GM18502 (cell line): ENCODE data around the gene ADH6.
A peak's percentile ranks its signal among the peaks of the same experiment; 100 is the strongest.
"Not testable (repeated sequence)": the region's sequence is repeated elsewhere in the genome, so short reads cannot be mapped to it uniquely, and the experiment has no call there.

Source experiments
- ATAC-seq: cut with Tn5 transposase; IDR thresholded peaks from one replicate; pipeline ENCODE4 v1.9.1; 2021; ENCODE audit warnings: mild to moderate bottlenecking; ENCODE audit not compliant: unreplicated experiment, poor library complexity

The ADH6 gene

DNA sequence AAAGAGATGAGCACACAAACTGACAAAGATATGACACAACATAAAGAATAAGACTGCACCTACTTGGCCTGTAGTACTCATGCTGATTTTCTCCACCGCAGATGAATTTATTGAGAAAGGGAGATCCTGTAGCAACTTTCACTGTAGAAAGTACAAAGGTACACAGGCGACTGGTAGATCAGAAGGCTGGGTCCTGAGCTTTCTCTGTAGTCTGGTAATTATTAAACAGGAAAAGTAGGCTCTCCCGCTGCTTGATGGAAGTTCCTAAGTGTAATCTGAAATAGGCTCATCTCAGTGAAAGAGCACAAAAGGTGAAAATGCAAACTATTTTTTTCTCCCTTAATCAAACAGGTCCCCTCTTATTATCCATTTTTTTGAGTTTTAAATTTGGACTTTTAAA is at the start of gene ADH6:
TSS of gene ADH6 (minus strand) at position 175 of the 400 bp plus-strand sequence. CDS start at position 81, 94 bp downstream.
- no peak for ATAC-seq

DNA sequence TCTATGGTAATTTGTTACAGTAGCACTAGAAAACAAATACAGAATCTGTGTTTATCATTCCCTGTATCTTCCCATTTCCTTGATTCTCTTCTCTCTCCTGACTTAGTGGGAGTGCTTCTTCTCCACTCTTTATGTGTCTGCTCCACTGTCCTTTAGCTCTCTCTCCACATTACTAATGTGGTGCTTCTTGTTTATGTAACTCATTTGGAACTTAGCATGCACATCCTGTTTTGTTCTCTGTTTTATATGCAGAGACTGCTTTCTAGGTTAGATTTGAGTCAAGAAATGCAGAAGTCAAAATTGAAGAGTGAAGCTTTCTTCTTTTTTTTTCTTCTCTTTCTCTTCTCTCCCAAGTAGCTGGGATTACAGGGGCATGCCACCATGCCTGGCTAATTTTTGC is 45.9 kb upstream of the ADH6 start:
- ATAC-seq, result no peak

DNA sequence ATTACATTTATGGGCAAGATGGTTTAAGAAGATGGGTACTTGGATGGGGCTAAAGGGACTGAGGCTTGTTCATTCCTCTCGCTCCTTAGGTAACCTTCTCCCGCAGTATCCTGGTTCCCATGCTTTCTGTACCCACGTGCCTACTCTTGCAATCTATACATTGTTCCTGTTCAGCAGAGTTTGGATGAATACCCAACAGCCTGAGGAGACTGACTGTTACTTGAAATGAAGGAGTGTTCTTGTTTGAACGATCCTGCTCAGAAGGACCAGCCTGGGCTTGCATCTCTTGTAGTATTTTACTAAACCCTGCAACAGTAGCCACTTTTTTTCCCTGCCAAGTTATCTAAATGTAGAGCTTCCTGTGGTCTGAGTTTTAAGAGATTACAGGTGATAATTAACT is 33.7 kb upstream of the ADH6 start:
- no peak for ATAC-seq

DNA sequence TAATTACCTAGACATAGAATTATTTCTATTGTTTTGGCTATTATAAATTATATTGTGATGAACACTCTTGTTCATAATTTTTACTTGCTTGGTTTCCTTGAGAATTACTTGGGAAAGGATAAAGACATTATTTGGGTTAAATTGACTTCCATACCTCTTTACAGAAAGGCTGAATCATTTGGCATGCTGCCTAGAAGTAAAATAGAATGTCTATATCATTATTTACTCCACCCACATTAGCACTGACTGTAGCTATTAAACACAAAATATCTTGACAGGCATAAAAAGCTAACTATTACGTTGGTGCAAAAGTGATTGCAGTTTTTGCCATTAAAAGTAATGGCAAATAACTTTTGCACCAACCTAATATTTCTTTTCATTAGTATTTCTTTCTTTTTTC is 29.7 kb upstream of the ADH6 start:
- no peak for ATAC-seq

DNA sequence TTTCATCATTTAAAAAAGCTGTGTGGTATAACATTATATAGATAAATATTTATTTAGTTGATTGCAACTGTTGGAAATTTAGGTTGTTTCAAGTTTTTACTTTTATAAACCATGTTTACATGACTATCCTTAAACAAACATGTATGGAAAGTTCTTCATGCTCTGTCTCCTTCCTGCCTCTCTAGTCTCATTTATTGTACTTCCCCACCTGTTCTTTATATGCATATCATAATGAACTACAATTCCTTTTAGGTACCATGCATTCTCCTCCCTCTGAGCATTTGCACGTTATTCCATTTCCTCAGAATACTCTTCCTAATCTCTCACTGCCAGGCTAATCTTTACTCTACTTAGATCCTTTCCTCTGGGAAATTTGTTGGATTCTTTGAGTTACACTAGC is 16.9 kb upstream of the ADH6 start:
- ATAC-seq, result no peak

DNA sequence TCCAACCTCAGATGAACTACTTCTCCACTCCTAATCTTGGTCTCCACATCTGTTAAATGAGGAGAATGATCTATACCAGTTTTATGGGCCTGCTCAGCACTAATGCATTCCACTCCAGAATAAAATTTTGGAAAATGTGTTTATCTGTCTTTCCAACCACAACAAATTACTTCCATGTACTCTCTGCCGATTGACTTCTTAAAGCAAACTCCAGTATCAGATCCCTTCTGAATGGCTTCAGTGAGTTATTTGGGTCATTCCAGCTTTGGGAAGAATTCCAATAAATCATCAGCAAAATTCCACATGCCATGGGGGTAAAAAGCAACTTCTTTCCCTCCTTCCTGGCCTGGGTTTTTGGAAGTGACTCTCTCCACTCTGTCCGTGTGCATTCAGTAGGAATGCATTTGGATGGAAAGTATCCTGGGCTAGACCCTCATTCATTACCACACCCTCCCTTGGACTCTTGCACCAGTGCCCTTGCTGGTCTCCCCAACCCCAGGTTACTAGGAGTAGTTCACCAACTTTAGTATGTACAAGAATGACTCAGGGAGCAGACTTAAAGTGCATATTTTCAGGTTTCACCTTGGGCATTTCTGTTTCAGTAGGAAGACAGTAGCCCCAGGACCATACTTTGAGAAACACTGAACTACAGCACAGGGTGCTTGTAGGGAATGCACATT is 15.4 kb upstream of the ADH6 start:
- ATAC-seq, result no peak

DNA sequence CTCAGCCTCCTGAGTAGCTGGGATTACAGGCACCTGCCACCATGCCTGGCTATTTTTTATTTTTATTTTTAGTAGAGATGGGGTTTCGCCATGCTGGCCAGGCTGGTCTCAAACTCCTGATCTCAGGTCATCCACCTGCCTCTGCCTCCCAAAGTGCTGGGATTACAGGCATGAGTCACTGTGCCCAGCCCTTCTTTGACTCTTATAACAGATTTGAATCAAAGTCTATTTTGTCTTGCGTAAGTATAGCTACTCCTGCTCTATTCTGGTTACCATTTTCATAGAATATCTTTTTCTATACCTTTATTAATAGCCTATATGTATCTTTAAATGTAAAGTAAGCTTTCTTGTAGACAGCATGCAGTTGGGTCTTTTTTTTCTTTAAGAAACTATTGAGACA is 14.4 kb upstream of the ADH6 start:
- not testable (repeated sequence) for ATAC-seq

DNA sequence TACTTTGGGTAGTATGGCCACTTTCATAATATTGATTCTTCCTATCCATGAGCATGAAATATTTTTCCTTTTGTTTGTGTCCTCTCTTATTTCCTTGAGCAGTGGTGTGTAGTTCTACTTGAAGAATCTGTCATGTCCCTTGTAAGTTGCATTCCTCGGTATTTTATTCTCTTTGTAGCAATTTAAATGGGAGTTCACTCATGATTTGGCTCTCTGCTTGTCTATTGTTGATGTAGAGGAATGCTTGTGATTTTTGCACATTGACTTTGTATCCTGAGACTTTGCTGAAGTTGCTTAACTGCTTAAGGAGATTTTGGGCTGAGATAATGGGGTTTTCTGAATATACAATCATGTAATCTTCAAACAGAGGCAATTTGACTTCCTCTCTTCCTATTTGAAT is 9.7 kb upstream of the ADH6 start:
- not testable (repeated sequence) for ATAC-seq

DNA sequence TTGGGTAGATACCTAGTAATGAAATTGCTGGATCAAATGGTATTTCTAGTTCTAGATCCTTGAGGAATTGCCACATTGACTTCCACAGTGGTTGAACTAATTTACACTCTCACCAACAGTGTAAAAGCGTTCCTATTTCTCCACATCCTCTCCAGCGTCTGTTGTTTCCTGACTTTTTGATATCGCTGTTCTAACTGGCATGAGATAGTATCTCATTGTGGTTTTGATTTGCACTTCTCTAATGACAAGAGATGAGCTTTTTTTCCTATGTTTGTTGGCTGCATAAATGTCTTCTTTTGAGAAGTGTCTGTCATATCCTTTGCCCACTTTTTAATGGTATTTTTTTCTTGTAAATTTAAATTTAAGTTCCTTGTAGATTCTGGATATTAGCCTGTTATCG is 8.6 kb upstream of the ADH6 start:
- ATAC-seq, result not testable (repeated sequence)

DNA sequence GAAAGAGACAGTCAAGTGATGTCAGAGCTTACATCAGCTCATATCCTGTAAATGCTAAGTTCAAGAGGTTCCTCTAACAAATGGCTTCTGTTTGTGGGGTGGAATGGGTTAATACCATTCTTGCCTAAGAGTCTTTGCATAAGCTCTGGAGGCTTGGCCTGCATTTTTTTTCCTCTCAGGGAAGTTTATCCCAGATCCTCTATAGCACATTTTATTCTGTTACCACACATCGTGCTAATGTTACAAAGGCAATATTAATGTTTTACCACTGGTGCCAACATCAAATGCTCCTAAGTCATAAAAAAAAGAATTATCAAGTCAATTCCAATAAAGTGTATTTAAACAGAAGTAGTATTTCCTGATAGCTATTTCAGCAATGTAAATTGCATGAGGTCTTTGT is 2.9 kb upstream of the ADH6 start:
- ATAC-seq, result no peak

DNA sequence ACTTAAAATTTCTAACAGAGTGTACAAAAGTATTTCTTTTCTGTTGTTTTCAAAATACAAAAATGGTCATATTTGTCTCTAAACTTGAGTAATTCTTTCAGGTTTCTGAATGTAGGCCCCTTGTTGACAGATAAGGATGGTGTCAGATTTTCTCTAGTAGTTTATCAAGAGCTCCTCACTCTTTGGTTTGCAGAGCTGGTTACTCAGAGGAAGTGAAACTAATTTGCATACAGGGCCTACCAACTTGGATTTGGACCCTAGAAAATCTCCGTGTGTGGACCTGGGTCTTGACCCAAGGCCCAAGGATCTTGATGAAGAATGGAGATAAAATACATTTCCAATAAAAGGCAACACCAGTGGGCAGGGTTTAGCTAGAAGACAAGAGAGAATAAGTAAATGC is 433 bp upstream of the ADH6 start:
- ATAC-seq, result peak; percentile 92

DNA sequence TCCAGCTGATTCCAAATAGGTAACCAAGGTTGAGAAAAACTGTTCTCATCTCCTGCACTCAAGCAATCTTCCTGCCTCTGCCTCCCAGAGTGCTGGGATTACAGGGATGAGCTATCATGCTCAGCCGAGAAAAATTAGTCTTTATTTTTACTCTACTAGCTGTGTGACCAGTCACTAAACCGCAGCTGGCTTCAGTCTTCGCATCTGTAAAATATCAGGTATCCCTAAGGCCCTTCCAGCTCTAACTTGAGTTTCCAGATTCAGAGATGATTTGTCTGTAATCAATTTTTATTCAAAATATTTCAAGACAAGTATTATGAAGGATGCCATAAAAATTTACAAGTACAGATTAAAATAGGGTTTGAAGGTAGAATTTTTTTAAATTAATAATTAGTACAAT is 3.5 kb downstream of the ADH6 start:
- ATAC-seq, result no peak

DNA sequence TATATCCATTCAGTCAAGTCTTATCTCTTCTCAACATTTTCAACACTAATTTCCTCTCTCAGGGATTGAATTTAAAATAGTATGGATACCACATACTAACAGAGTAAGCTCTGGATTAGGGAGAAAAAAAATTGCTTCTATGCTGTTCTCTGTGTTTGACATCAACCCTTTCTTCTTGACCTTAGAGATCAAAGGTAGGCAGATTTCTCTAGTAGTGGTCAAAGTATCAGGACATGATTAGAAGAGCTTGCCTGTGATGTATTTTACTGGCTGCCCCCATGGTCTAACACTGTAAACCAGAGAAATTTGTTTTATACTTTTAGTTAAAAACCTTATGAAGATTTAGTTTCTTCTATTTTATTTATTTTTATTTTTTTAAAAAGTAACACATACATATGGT is 8.3 kb downstream of the ADH6 start:
- ATAC-seq, result no peak

DNA sequence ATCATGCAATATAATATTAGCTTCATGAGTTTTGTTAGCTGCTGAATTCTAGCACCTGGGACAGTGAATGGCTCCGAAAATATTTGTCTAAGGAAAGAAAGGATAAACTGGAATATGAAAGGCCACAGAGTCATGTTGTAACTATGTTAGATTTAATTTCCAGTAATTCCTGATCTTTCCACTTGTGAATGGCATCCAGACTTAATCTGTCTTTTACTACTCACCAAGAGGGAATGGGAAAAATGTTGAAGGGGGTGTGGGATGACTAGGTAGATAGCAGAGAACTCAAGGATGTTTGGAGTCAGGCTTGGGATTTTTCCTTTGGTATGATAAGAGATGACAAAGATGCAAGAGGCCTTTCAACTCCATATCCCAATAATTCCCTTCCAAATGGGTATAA is 9.4 kb downstream of the ADH6 start:
- ATAC-seq, result no peak

DNA sequence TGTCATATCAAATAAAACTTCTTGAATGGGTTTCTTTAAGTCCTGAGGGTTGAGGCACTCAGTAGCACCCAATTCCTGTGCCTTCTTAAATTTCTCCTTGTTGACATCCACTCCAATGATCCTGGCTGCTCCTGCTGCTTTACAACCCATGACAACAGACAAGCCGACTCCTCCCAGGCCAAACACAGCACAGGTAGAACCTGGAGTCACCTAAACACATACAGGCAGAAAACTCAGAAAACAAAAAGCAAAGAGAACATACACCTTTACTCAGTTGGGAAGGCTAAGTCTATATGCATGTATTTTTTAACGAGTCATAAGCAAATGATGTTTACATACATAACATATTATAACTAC is 10.3 kb downstream of the ADH6 start:
- ATAC-seq, result no peak

DNA sequence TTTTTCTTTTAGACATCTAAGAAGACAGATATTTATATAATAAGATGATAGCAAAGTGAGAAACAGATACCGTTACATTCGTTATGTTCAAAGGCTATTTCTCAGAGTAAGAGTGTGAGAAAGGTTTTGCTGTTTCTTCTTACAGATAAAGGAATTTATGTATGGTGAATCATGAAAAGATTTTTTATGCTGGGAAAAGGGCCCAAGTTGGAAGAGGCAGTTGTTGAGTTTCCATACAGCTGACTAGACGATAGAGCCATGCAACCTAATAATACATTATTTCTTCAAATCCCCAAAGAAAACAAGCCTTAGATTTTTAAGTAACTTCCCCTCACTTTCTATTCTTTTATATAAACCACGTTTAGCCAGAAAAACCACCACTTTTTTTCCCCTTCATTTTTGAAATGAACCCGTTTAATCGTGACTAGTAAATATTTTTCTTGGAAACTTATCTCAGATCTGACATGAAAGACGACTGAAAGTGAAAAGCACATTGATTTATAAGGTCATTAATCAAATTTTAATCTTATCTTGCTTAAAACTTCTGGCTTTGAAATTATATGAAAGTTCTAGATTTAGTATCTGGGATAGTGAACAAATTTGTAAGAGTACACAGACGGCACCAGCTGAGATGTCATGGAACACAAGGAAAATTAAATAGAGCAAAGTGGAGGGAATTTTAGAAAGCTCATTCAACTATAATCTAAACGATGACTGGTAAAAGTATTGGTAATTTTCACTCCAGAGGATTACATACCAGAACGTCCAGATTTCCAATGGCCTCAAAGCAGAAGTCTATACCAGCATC is 10.9 kb downstream of the ADH6 start:
- ATAC-seq, result no peak

DNA sequence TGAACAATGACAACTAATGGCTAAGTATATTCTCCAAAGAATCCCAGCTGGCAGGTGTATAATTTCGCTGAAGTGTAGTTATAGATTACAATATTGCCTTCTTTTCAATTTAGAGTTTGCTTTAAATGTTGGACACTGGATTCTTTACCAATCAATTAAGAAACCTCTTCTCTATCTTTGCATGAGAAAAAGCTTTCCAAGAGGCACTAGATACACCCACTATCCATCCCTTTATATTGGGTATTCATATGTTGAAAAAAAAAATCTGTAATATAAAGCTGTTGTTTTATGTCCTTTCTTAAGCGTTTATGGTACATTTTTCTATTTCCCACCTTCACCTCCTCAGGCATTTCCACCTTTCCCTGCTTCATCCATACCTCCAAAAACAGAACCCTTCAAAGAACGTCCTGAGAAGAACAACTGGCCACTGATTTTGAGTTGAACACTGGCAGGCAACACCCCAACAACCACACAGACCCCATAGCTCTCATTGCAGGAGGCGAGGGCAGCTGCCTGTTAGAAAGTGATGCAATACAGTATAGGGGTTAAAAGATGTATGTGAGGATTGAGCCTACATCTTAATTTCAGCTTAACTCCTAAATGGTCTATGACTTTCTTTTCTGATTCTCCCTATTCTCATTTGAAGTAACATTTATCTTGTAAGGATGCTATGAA is 11.8 kb downstream of the ADH6 start:
- ATAC-seq, result no peak

DNA sequence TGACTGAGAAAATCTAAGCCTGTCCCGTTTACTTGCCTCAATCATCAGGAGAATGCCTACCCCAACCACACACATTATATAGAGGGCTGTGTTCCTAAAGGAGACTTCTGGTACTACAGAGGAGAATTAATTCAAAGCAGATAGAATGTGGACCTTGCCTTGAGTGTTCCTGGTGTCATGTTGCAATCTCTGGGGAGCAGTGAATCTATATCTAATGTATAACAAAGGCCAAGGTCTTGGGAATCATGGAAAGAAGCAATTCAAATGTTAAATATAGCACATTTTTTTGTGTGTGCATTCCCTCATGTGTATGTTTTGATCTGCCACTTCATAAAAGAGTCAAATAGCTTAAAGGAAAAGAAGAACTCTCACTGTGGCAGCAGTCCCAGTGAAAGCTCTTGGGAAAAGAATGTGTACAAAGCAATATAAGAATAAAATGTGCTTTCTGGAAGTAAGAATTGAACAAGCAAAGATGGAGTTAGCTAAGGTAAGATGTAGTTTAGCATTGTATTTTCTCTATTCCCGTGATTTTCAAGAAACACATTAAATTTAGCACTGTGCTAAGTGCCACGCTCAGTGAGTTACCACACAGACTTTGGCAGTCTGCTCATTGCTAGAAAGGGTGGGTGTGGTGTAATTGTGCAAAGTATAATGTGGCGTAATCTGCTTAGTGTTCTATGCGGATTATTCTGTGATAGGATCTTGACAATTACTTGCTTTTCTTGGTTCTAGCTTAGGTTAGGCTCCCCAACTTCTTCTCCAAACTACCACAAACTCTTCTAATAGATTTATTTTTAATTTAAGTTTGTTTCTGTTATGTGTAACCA is 13.7 kb downstream of the ADH6 start:
- no peak for ATAC-seq

DNA sequence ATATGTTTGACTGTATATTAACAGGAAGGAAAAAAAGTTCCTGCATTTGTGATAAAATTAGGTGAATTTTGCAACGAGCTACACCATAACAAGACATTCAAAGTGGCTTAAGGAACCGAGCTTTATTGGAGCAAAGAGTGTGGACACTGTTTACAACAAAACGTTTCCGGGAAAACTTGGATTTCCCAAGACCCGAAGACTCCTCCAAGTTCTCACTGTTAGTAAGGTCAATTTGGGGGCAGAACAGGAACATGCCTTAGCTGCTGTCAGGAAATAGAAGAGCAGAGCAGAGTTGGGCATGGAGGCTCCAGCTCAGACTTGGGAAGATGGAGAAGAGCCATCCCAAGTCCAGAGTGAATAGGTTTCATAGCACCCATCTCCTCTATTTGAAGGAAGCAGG is 16.5 kb downstream of the ADH6 start:
- no peak for ATAC-seq

DNA sequence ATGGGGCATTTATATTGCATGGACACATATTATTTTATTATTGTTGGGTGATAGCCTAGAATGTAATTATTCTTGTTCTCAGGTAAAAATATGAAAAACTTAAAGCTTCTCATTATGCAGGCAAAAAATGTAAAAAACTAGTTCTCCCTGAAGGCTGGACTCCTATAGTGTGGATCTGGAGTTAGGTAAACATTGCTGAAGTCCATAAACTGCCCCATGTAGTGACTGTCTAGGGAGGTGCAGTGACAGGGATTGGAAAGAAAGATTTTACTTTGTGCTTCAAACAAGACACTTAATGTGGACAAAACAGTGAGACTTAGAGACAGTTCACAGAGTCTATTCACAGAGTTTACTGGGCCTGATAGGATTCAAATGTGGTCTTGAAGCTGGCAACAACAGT is 17.0 kb downstream of the ADH6 start:
- no peak for ATAC-seq

DNA sequence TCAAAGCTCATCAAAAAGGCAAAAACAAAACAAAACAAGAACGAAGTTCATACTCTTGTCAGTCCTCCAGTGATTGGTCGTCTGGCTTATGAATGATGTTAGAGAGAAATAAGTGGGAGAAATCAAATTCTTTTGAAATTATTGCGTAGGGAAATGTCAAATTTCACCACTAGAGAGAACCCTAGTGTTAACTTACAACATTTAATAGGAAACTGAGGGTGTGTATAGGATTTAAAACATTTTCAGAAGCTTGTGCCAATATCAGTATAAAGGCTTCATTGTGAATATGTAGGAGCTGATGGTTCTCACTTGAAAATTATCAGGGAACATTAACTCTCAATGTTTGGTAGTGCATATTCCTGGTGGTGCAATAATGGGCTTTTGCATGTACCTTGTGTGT is 17.4 kb downstream of the ADH6 start:
- ATAC-seq, result no peak
